ENCODE data around the gene BTNL8. TPM values are rescaled to one million over a fixed set of nuclear protein-coding genes. Genes with fewer than 3 reads are reported as not detected.

BTNL8 gene
- polyA plus RNA-seq, 2 of the 4 experiments (the other 2 are of a cell fraction) = not detected

GRCh38 chr5:180860887-180861822 is 37.8 kb upstream of the BTNL8 start, which contains the start of gene ZFP62:
Gene ZFP62 (minus strand): TSS chr5:180861276. CDS start chr5:180861219, 57 bp downstream.
- WGBS (ENCODE audit: missing lambda C conversion rate) = 4% methylated on average over 20 of the region's 84 CpGs
- Histone ChIP-seq H3K4me3 (peak within 1 kb of the TSS; percentile 95), H3K4me1 (peaks cover 19% of the 10 kb centered on the region), H3K27ac (peak within 1 kb of the TSS; percentile 97 to 98), H3K4me2 (peak within 1 kb of the TSS; percentile 96), H3K9me3 (no peaks in the 10 kb centered on the region)
- ChIA-PET CTCF (interaction anchor here (0.6 to 2.0 kb wide), 7 partner anchors 8 to 321 kb away, joined by 3 to 5 read pairs (median 3); no protein-coding TSS in a partner anchor), POLR2A (interaction anchor here (0.6 to 1.8 kb wide), 10 partner anchors 14 to 326 kb away, joined by 3 to 15 read pairs (median 3); partner anchors contain the start of gene MGAT1)
- no peak for FAIRE-seq
- peak; percentile 77 to 94 for DNase-seq (ENCODE audit: low read depth in 1 of 2, low spot score in 1 of 2)
- peak; percentile 94 to 98 for ATAC-seq
- TF ChIP-seq PHF8 (IDR thresholded peaks at IDR 0.05; ENCODE audit: borderline replicate concordance, low read depth) (peak; percentile 54), KDM5A (IDR thresholded peaks at IDR 0.05) (peak; percentile 51; the same call in 1 of the 2 replicates), RNF2 (IDR thresholded peaks at IDR 0.05; ENCODE audit: borderline replicate concordance, low read depth) (no peak), CEBPB (IDR thresholded peaks at IDR 0.05) (no peak), PBX3 (IDR thresholded peaks at IDR 0.05) (0 out of 2 replicates have a peak, but pooled peaks have one; percentile 52), E2F6 (IDR thresholded peaks at IDR 0.05; ENCODE audit: borderline replicate concordance, low read depth) (peak; percentile 69; the same call in 1 of the 2 replicates), ZC3H11A (IDR thresholded peaks at IDR 0.05) (0 out of 2 replicates have a peak, but pooled peaks have one; percentile 11), USF2 (IDR thresholded peaks at IDR 0.05) (peak; percentile 71), MAZ (IDR thresholded peaks at IDR 0.05; ENCODE audit: borderline replicate concordance, low read depth, low read length) (0 out of 2 replicates have a peak, but pooled peaks have one; percentile 11), BCL3 (IDR thresholded peaks at IDR 0.05) (peak; percentile 82; the same call in 2 of the 3 replicates), JUN (IDR thresholded peaks at IDR 0.05) (peak; percentile 80 to 82), POLR2A (IDR thresholded peaks at IDR 0.05; ENCODE audit: low read length) (peak; percentile 21; the same call in 1 of the 2 replicates), RARB (CRISPR knock-in tag; IDR thresholded peaks at IDR 0.05) (no peak), TP53 (CRISPR knock-in tag; IDR thresholded peaks at IDR 0.05) (0 out of 2 replicates have a peak, but pooled peaks have one; percentile 8), CHD2 (IDR thresholded peaks at IDR 0.05; ENCODE audit: low read length, partially characterized antibody) (no peak), FOXS1 (CRISPR knock-in tag; IDR thresholded peaks at IDR 0.05) (no peak), MAX (IDR thresholded peaks at IDR 0.05) (peak; percentile 52), GATA3 (IDR thresholded peaks at IDR 0.05; ENCODE audit: borderline replicate concordance) (0 out of 2 replicates have a peak, but pooled peaks have one; percentile 9)

GRCh38 chr5:180862645-180863044 is 36.3 kb upstream of the BTNL8 start:
- H3K4me3 ChIP-seq = no peak overlapping the region
- no peak for ATAC-seq
- FAIRE-seq = no peak
- H3K4me1 ChIP-seq = peaks cover 32% of the 10 kb centered on the region
- H3K9me3 ChIP-seq = no peaks in the 10 kb centered on the region
- ChIA-PET CTCF (interaction anchor here (0.9 to 2.4 kb wide), 6 partner anchors 61 to 311 kb away, joined by 3 to 7 read pairs (median 6); no protein-coding TSS in a partner anchor), POLR2A (interaction anchor here (0.5 kb wide), 1 partner anchor 25 kb away, joined by 5 read pairs; no protein-coding TSS in a partner anchor)
- WGBS (ENCODE audit: missing lambda C conversion rate) = 89% methylated on average over 11 of the region's 11 CpGs
- no peak for TF ChIP-seq HOXB13 (CRISPR knock-in tag; IDR thresholded peaks at IDR 0.05; ENCODE audit: low read depth)
- no peak for TF ChIP-seq CBX2 (IDR thresholded peaks at IDR 0.05; ENCODE audit: borderline replicate concordance, low read depth)
- no peak for TF ChIP-seq USF2 (IDR thresholded peaks at IDR 0.05)
- no peak for DNase-seq (ENCODE audit: low read depth in 1 of 2, low spot score in 1 of 2)
- no peak overlapping the region for H3K27ac ChIP-seq
- no peak overlapping the region for H3K4me2 ChIP-seq
